ENCODE results near the gene DPP6. TPM values are rescaled to one million over a fixed set of nuclear protein-coding genes. Genes with fewer than 3 reads are reported as not detected.

Gene DPP6
- total and polyA plus RNA-seq, 9 of the 15 experiments (the other 6 are each of a cell fraction or from before 2014, with no cell fraction given), result not detected

- ChIA-PET CTCF (ENCODE audit: low intra/inter-chr PET ratio) (no interaction called here), POLR2A (no interaction called here)
- no TSS peak for BruUV-seq (replicated peaks)
- no peak for TF ChIP-seq ILK (tag; IDR thresholded peaks at IDR 0.05; ENCODE audit: borderline replicate concordance, low read depth)
- TF ChIP-seq PRDM10 (IDR thresholded peaks at IDR 0.05; ENCODE audit: partially characterized antibody), result no peak
- TF ChIP-seq ZNF23 (CRISPR knock-in tag; IDR thresholded peaks at IDR 0.05), result no peak
- no peak for TF ChIP-seq E2F1 (CRISPR knock-in tag; IDR thresholded peaks at IDR 0.05)
- no peak for TF ChIP-seq MCM5 (IDR thresholded peaks at IDR 0.05; ENCODE audit: low read depth)
- TF ChIP-seq MIER1 (IDR thresholded peaks at IDR 0.05; ENCODE audit: low read depth), result 0 out of 2 replicates have a peak, but pooled peaks have one; percentile 41
- no peak for TF ChIP-seq SMARCA4 (IDR thresholded peaks at IDR 0.05)
- no peak for TF ChIP-seq JUND (IDR thresholded peaks at IDR 0.05; ENCODE audit: borderline replicate concordance, low read depth, low read length)
- no peak for TF ChIP-seq JUND (tag; IDR thresholded peaks at IDR 0.05; ENCODE audit: borderline replicate concordance, low read depth, low read length)
- TF ChIP-seq ZNF174 (CRISPR knock-in tag; IDR thresholded peaks at IDR 0.05), result no peak
- 0 out of 2 replicates have a peak, but pooled peaks have one; percentile 74 for TF ChIP-seq PTBP1 (IDR thresholded peaks at IDR 0.05; ENCODE audit: low read depth, low read length)
- no peak for DNase-seq (ENCODE audit: extremely low read depth in 1 of 4, low spot score in 3 of 4)
- H3K9me1 ChIP-seq (ENCODE audit: control insufficient read depth, insufficient read depth, low read length), result no peaks in the 10 kb centered on the region
- in situ Hi-C loops (cut with MboI), result no loop called here
- intact Hi-C loops (cut with micrococcal nuclease), result no loop called here
- H4K20me1 ChIP-seq (replicated peaks; ENCODE audit: control insufficient read depth, insufficient read depth, low read length), result no peaks in the 10 kb centered on the region
- H3K79me2 ChIP-seq (ENCODE audit: control insufficient read depth, insufficient read depth, low read length), result no peaks in the 10 kb centered on the region
- H3K27me3 ChIP-seq (ENCODE audit: control insufficient read depth in 2 of 2, insufficient read depth in 2 of 2, low read length in 2 of 2), result peaks cover 0 to 8% of the 10 kb centered on the region in 2 experiments; a peak in 1 of 5 replicates
- H3K4me2 ChIP-seq (ENCODE audit: insufficient read depth, low read length), result no peak overlapping the region
- no peaks in the 10 kb centered on the region for H3K36me3 ChIP-seq (ENCODE audit: control insufficient read depth, insufficient read depth, low read length)
- no peak for FAIRE-seq
- 4% methylated on average over 7 of the region's 7 CpGs for WGBS (ENCODE audit: insufficient coverage, low coverage, missing lambda C conversion rate)
- H3K4me1 ChIP-seq (replicated peaks in 1 of 2; ENCODE audit: control insufficient read depth in 2 of 2, insufficient read depth in 2 of 2, low read length in 2 of 2), result no peaks in the 10 kb centered on the region
- no peak overlapping the region for H3K27ac ChIP-seq (ENCODE audit: extremely low read depth, low read depth, low read length)
- H3K4me3 ChIP-seq, result no peak overlapping the region
- no peak for ATAC-seq
- H3K9ac ChIP-seq (ENCODE audit: insufficient read depth in 1 of 2, low read depth in 2 of 2, low read length in 2 of 2), result no peak overlapping the region
- H3K9me3 ChIP-seq (replicated peaks; ENCODE audit: control insufficient read depth, insufficient read depth, low read depth, low read length), result no peaks in the 10 kb centered on the region
- H2AFZ ChIP-seq (ENCODE audit: low read depth, low read length), result no peak overlapping the region
Observed at GRCh38 chr7:154195266-154195665, 143.1 kb downstream of the DPP6 start.
